A549 (cell line): Measurements from ENCODE around the gene NARS2. TPM values are rescaled to one million over a fixed set of nuclear protein-coding genes. Genes with fewer than 3 reads are reported as not detected.

Experiments used
- ATAC-seq, 2 experiments: fragments of 200-7000 bp in 1 of 2; fragments of >200 bp in 1 of 2; cut with Nextera tagmentation in 1 of 2; cut with Tn5 transposase in 1 of 2; 3 replicates each; pipeline versions ENCODE4 v1.8.0 to v1.9.1; 2018 to 2020; ENCODE audit warnings: mild to moderate bottlenecking in 1 of 2, moderate library complexity in 1 of 2
- CTCF ChIA-PET: fragments of 300-600 bp; sonication (Branson Sonifier 250); formaldehyde crosslinking; extraction: SDS; loops from one replicate; lab custom pipeline; 2021; ENCODE audit warnings: antibody characterized with exemption, inconsistent platforms; lab: Yijun Ruan, JAX
- POLR2A ChIA-PET: fragments of 350-600 bp; formaldehyde crosslinking; extraction: SDS; loops from one replicate; lab custom pipeline; 2021; ENCODE audit warnings: antibody characterized with exemption, inconsistent platforms; lab: Yijun Ruan, JAX
- DNase-seq, 2 experiments: peaks; one replicate each; pipeline versions ENCODE4 v3.0.0 to v3.0.0-alpha.2; 2011 to 2016; ENCODE audit warnings: low read depth in 1 of 2, low spot score in 1 of 2
- FAIRE-seq: peaks from 2 replicates; lab custom pipeline; 2011; peaks lifted over from hg19 to GRCh38; lab: Jason Lieb, UNC
- H3K27ac ChIP-seq, 2 experiments: fragments of >200 bp; sonication (Bioruptor Twin); formaldehyde crosslinking; 3 replicates each; pipeline ENCODE4 v1.5.1; 2016 to 2017
- H3K4me1 ChIP-seq: fragments of >200 bp; sonication (Bioruptor Twin); formaldehyde crosslinking; 3 replicates; pipeline ENCODE4 v1.6.1; 2016
- H3K4me2 ChIP-seq: fragments of >200 bp; sonication (Bioruptor Twin); formaldehyde crosslinking; 3 replicates; pipeline ENCODE4 v1.6.1; 2016
- H3K4me3 ChIP-seq: fragments of >200 bp; sonication (Bioruptor Twin); formaldehyde crosslinking; 3 replicates; pipeline ENCODE4 v1.5.1; 2016
- H3K9me3 ChIP-seq: fragments of >200 bp; sonication (Bioruptor Twin); formaldehyde crosslinking; 3 replicates; pipeline ENCODE4 v1.6.1; 2016
- CEBPB ChIP-seq, 2 experiments: fragments of >200 bp in 1 of 2; sonication (Bioruptor Twin) in 1 of 2; formaldehyde crosslinking in 1 of 2; IDR thresholded peaks; 2 replicates each; pipeline ENCODE4 v1.6.1; 2012 to 2016
- EHMT2 ChIP-seq: fragments of 200-600 bp; sonication (generic); IDR thresholded peaks from 2 replicates; pipeline ENCODE4 v1.6.1; 2016; ENCODE audit warnings: antibody characterized with exemption, low read depth, mild to moderate bottlenecking, moderate library complexity
- EP300 ChIP-seq, 2 experiments: fragments of >200 bp; sonication (Bioruptor Twin); formaldehyde crosslinking; IDR thresholded peaks; 2 replicates in 1 of 2; 3 replicates in 1 of 2; pipeline ENCODE4 v1.6.1; 2016 to 2017
- FOSL2 ChIP-seq, 2 experiments: fragments of 450-650 bp in 1 of 2; fragments of >200 bp in 1 of 2; sonication (Bioruptor Twin) in 1 of 2; formaldehyde crosslinking; IDR thresholded peaks; 2 replicates each; pipeline versions ENCODE4 v1.5.0 to v1.6.1; 2016 to 2020; ENCODE audit warnings: mild to moderate bottlenecking in 1 of 2, moderate library complexity in 1 of 2
- MAFK ChIP-seq: fragments of 450-650 bp; IDR thresholded peaks from 2 replicates; pipeline ENCODE4 v1.6.1; 2014; ENCODE audit not compliant: partially characterized antibody
- MYC ChIP-seq: IDR thresholded peaks from 2 replicates; pipeline ENCODE4 v1.6.1; 2012; ENCODE audit warnings: mild to moderate bottlenecking, inconsistent platforms, low read length, improper control_type of control experiment, borderline replicate concordance
- RAD21 ChIP-seq, 2 experiments: fragments of >200 bp in 1 of 2; sonication (Bioruptor Twin) in 1 of 2; formaldehyde crosslinking in 1 of 2; IDR thresholded peaks in 1 of 2; conservative IDR thresholded peaks in 1 of 2; 2 replicates in 1 of 2; 3 replicates in 1 of 2; pipeline ENCODE4 v1.6.1; 2012 to 2018; ENCODE audit warnings: inconsistent platforms in 1 of 2
- SMC3 ChIP-seq: fragments of >200 bp; sonication (Bioruptor Twin); formaldehyde crosslinking; IDR thresholded peaks from 3 replicates; pipeline ENCODE4 v1.6.1; 2018; ENCODE audit warnings: inconsistent platforms
- TP53 ChIP-seq: fragments of 250-450 bp; sonication (Bioruptor Pico); IDR thresholded peaks from 2 replicates; pipeline ENCODE4 v1.5.0; 2021; ENCODE audit warnings: mild to moderate bottlenecking, moderate library complexity
- ZC3H11A ChIP-seq: fragments of 450-650 bp; IDR thresholded peaks from 2 replicates; pipeline ENCODE4 v1.6.1; 2014; ENCODE audit warnings: antibody characterized with exemption, mild to moderate bottlenecking
- ZFP36 ChIP-seq: fragments of 450-650 bp; IDR thresholded peaks from 2 replicates; pipeline ENCODE4 v1.6.1; 2014; ENCODE audit warnings: borderline replicate concordance; ENCODE audit not compliant: partially characterized antibody
- ZNF302 ChIP-seq: fragments of 250-450 bp; sonication (Bioruptor Pico); IDR thresholded peaks from 2 replicates; pipeline ENCODE4 v1.9.0; 2021; ENCODE audit warnings: inconsistent platforms, mild to moderate bottlenecking, moderate library complexity
- WGBS: methylation state at CpG from one replicate; pipeline ENCODE4 v1.1.6; 2017; ENCODE audit errors: missing lambda C conversion rate; 5-methylcytosine and 5-hydroxymethylcytosine counted together
- polyA plus RNA-seq, 4 experiments: library from polyadenylated mRNA; depleted of rRNA in 3 of 4; stranded (reverse); fragments of >200 nt; fragmentation: RNase III in 1 of 4; extraction: RNeasy Plus Mini Kit Qiagen cat#74134 plus additional on column Dnase treatment in 1 of 4; gene quantifications; 2 replicates in 3 of 4; 3 replicates in 1 of 4; pipeline ENCODE4 v1.2.3, GENCODE V29; 2011 to 2017
- small RNA-seq, 6 experiments: library from RNA; depleted of rRNA; stranded (forward); fragments of <200 nt; gene quantifications; one replicate each; pipeline ENCODE3, GENCODE V24; 2012
- TF ChIP-seq, protein P1 (sequence below): fragments of 250-450 bp; sonication (Bioruptor Pico); IDR thresholded peaks from 2 replicates; pipeline ENCODE4 v1.5.0; 2021; ENCODE audit warnings: mild to moderate bottlenecking, moderate library complexity, borderline replicate concordance
- TF ChIP-seq, protein P2 (sequence below): IDR thresholded peaks from 2 replicates; pipeline ENCODE4 v1.6.1; 2012

The NARS2 gene
- polyA plus RNA-seq, 2 of the 4 experiments (the other 2 are of a cell fraction), result 29.7 to 57.7 TPM

DNA sequence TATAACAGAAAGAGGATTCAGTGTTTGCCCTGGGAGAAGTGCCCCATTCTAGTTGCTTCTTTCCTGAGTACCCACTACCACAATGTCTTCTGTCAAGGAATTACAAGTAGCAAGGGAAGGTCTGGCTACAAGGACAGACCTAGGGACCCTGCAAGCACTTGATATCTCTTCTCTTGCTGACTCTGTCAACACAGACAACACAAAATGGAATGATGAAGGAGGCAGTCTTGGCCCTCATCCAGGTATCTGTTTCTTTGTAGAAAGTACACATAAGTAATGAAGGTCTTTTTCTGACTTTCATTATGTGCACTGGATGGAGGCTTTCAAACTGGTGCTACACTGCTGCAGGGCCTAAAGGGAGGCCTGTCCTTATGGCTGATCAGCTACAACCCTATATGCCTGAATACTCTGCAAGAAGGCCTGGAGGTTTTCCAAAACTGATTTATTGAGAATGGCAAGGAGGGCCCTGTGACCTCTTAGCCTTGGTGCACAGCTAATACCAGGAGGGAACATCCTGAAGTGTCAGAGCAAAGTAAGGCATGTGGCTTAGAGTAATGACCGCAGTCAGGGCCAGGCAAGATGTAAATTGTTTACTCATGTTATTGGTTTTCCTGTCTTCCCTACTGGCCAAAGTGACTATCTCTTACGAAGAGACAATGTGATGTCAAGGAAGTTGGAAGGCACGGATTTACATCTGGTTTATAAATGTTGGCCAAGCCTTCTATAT, 188.3 kb downstream of the NARS2 start:
- ATAC-seq, result no peak
- ChIA-PET POLR2A (no interaction called here), CTCF (interaction anchor here (0.7 kb wide), 1 partner anchor 63 kb away, joined by 3 read pairs; no protein-coding TSS in a partner anchor)
- Histone ChIP-seq H3K4me3 (no peak overlapping the region), H3K9me3 (peaks cover 21% of the 10 kb centered on the region; the same call in 2 of the 3 replicates), H3K4me2 (no peak overlapping the region), H3K27ac (no peak overlapping the region), H3K4me1 (no peaks in the 10 kb centered on the region)
- 61% methylated on average over 3 of the region's 3 CpGs for WGBS
- DNase-seq, result no peak
- TF ChIP-seq EP300 (IDR thresholded peaks at IDR 0.05), result no peak
- TF ChIP-seq, protein P1, sequence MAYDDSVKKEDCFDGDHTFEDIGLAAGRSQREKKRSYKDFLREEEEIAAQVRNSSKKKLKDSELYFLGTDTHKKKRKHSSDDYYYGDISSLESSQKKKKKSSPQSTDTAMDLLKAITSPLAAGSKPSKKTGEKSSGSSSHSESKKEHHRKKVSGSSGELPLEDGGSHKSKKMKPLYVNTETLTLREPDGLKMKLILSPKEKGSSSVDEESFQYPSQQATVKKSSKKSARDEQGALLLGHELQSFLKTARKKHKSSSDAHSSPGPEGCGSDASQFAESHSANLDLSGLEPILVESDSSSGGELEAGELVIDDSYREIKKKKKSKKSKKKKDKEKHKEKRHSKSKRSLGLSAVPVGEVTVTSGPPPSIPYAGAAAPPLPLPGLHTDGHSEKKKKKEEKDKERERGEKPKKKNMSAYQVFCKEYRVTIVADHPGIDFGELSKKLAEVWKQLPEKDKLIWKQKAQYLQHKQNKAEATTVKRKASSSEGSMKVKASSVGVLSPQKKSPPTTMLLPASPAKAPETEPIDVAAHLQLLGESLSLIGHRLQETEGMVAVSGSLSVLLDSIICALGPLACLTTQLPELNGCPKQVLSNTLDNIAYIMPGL (CRISPR knock-in tag), result no peak
- no peak for TF ChIP-seq TP53 (CRISPR knock-in tag)
- TF ChIP-seq ZNF302 (CRISPR knock-in tag), result no peak
- no peak for TF ChIP-seq SMC3
- TF ChIP-seq ZC3H11A, result no peak
- no peak for TF ChIP-seq RAD21 (conservative IDR thresholded peaks at IDR 0.05 in 1 of 2, IDR thresholded peaks at IDR 0.05 in 1 of 2)
- no peak for TF ChIP-seq FOSL2 (IDR thresholded peaks at IDR 0.05)
- no peak for TF ChIP-seq FOSL2 (CRISPR knock-in tag; IDR thresholded peaks at IDR 0.05)
- no peak for TF ChIP-seq EHMT2
- no peak for TF ChIP-seq ZFP36
- no peak for TF ChIP-seq MAFK
- no peak for TF ChIP-seq MYC
- TF ChIP-seq, protein P2, sequence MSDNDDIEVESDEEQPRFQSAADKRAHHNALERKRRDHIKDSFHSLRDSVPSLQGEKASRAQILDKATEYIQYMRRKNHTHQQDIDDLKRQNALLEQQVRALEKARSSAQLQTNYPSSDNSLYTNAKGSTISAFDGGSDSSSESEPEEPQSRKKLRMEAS, result no peak
- no peak for TF ChIP-seq CEBPB (IDR thresholded peaks at IDR 0.05)
- no peak for FAIRE-seq

Small RNA genes lying within 50 kb of the gene (small RNA-seq; reads per million reads assigned to genes)
- 0 reads per million in 6 experiments for gene RNU6-311P

Other genes with a start within 250 kb of the NARS2 start
- gene GAB2, start 157.0 kb downstream of the NARS2 start, polyA plus RNA-seq (2011; rRNA removed), result 4.1 and 4.7 TPM in 2 replicates
- 2.4 to 3.1 TPM (median 2.8 TPM) in 3 replicates for gene GAB2, start 157.0 kb downstream of the NARS2 start, polyA plus RNA-seq (2017; fragmentation: RNase III; extraction: RNeasy Plus Mini Kit Qiagen cat#74134 plus additional on column Dnase treatment)